HFF-Myc (cell line): ENCODE measurements around the gene HEPHL1.

Experiments used
- DNase-seq: peaks from one replicate; pipeline ENCODE4 v3.0.0-alpha.2; 2011; ENCODE audit warnings: low read depth; ENCODE audit errors: extremely low read depth
- H3K4me3 ChIP-seq: replicated peaks from 2 replicates; pipeline ENCODE4 v1.5.1; 2011; ENCODE audit warnings: low read depth, mild to moderate bottlenecking, control low read depth, low read length
- TF ChIP-seq, protein P1 (sequence below): IDR thresholded peaks from 2 replicates; pipeline ENCODE4 v1.5.1; 2012; ENCODE audit warnings: mild to moderate bottlenecking, low read depth, low read length, control low read depth; ENCODE audit errors: missing control alignments

The HEPHL1 gene

DNA sequence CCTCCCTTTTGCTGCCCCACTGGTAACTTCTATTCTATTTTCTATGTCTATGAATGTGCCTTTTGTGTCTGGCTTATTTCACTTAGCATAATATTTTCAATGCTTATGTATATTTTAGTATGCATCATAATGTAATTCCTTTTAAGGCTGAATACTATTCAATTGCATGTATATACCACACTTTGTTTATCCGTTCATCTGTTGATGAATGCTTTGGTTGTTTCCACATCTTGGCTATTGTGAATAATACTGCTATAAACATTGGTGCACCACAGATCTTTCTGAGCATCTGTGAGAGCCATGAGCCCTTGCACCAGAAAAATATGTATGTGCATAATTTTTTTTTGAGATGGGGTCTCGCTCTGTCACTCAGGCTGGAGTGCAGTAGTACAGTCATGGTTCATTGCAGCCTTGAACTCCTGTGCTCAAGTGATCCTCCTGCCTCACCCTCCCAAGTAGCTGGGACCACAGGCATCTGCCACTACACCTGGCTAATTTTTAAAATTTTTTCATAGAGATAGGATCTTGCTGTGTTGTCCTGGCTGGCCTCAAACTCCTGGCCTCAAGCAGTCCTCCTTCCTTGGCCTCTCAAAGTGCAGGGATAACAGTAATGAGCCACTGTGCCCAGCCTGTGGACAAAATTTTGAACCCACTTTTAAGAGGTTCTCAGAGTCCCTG, 27.0 kb downstream of the HEPHL1 start:
- no peak for DNase-seq
- TF ChIP-seq, protein P1, sequence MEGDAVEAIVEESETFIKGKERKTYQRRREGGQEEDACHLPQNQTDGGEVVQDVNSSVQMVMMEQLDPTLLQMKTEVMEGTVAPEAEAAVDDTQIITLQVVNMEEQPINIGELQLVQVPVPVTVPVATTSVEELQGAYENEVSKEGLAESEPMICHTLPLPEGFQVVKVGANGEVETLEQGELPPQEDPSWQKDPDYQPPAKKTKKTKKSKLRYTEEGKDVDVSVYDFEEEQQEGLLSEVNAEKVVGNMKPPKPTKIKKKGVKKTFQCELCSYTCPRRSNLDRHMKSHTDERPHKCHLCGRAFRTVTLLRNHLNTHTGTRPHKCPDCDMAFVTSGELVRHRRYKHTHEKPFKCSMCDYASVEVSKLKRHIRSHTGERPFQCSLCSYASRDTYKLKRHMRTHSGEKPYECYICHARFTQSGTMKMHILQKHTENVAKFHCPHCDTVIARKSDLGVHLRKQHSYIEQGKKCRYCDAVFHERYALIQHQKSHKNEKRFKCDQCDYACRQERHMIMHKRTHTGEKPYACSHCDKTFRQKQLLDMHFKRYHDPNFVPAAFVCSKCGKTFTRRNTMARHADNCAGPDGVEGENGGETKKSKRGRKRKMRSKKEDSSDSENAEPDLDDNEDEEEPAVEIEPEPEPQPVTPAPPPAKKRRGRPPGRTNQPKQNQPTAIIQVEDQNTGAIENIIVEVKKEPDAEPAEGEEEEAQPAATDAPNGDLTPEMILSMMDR: no peak
- no peak overlapping the region for H3K4me3 ChIP-seq

DNA sequence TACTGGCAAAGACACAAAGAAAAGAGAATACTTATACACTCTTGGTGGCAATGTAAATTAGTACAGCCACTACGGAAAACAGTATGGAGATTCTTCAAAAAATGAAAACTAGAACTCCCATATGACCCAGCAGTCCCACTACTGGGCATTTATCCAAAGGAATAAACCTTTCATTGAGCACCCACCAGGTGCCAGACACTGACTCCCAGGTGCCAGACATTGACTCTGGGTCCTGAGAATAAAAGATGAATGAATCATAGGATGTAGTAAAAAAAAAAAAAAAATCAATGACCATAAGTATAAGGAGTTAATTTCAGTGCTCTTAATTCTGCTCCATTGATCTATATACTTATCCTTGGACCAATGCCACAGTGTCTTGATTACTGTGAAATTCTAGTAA, 28.2 kb downstream of the HEPHL1 start:
- no peak overlapping the region for H3K4me3 ChIP-seq
- TF ChIP-seq, protein P1: no peak
- no peak for DNase-seq

DNA sequence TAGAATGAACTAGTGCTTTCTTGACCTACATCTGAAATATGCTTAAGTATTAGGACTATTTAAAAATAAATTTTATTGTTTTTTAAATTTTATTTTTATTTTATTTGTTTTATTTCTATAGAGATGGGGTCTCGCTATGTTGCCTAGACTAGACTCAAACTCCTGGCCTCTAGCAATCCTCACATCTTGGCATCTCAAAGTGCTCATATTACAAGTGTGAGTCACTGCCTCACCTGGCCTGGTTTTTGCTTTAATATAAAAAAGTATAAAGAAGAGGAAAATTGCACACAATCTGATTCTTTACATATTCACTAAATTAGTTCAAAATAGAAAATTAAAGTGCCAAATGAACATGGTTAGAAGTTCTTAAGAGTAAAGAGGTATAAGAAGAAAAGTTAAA, 37.5 kb downstream of the HEPHL1 start:
- TF ChIP-seq, protein P1: no peak
- DNase-seq: no peak

DNA sequence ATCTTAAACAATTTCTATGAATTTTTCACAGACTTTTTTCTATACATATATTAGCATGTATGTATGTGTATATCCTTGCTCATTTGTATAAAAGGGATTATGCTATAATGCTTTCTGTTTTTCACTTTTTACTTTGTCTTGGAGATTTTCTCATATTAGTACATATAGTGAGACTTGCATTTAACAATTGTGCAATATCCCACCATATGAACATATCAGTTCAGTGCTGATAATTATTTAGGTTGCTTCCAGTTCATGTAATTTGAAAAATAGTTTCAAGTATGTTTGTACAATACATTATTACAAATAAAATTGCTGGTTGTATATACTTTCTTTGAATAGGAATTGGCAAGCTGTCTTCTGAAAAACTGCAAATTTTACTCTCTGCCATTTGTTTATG, 37.9 kb downstream of the HEPHL1 start:
- no peak overlapping the region for H3K4me3 ChIP-seq
- TF ChIP-seq, protein P1: no peak
- DNase-seq: no peak

More for the DNA sequence above, 37.5 kb downstream of the HEPHL1 start:
- no peak overlapping the region for H3K4me3 ChIP-seq

DNA sequence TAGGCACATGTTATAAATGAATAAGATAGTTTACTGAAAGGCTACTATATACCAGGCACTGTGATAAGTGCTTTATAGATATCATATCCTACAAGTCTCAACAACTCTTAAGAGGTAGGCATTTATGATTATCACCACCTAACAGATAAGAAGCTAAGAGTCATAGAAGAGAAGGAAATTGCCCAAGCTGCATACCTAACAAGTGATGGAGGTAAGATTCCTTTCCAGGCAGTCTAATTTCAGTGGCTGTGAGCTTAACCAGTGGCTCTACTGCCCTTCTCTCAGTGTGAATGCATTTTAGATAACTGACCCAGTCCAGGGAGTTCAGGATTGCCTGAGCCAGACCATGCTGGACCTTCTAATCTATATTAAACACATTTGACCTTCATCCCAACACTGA, 39.2 kb downstream of the HEPHL1 start:
- no peak overlapping the region for H3K4me3 ChIP-seq
- no peak for DNase-seq
- TF ChIP-seq, protein P1: no peak

DNA sequence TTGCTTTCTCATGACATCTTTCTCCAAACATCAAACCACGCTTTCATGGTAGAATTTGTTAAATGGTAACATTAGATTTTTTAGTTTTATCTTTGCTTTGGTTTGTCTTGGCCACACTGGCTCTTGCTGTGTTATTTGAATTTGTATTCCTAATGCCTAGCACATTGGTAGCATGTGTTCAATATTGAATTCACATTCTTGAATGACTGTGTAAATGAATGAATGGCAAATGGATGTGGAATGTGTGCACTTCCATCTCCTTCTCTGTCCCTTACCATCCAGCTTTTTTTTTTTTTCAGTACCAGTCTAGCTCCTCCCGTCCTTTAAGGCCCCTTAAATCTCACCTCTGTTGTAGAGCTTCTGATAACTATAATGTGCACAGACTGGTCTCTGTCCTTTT, 41.2 kb downstream of the HEPHL1 start:
- H3K4me3 ChIP-seq: no peak overlapping the region
- no peak for DNase-seq
- TF ChIP-seq, protein P1: no peak
